Stimulated activated CD8-positive, alpha-beta memory T cell treated with anti-CD3 and anti-CD28 coated beads, Interleukin-12 subunit alpha, Interleukin-12 subunit beta, amount 100 ng/mL, for 4 hours (primary cell): ENCODE measurements around the gene NDUFAB1.
"Not testable (repeated sequence)": the region's sequence is repeated elsewhere in the genome, so short reads cannot be mapped to it uniquely, and the experiment has no call there.

Experiments
- DNase-seq: peaks from one replicate; pipeline ENCODE4 v3.0.0-alpha.2; 2020; ENCODE audit warnings: low read depth

Gene NDUFAB1

DNA sequence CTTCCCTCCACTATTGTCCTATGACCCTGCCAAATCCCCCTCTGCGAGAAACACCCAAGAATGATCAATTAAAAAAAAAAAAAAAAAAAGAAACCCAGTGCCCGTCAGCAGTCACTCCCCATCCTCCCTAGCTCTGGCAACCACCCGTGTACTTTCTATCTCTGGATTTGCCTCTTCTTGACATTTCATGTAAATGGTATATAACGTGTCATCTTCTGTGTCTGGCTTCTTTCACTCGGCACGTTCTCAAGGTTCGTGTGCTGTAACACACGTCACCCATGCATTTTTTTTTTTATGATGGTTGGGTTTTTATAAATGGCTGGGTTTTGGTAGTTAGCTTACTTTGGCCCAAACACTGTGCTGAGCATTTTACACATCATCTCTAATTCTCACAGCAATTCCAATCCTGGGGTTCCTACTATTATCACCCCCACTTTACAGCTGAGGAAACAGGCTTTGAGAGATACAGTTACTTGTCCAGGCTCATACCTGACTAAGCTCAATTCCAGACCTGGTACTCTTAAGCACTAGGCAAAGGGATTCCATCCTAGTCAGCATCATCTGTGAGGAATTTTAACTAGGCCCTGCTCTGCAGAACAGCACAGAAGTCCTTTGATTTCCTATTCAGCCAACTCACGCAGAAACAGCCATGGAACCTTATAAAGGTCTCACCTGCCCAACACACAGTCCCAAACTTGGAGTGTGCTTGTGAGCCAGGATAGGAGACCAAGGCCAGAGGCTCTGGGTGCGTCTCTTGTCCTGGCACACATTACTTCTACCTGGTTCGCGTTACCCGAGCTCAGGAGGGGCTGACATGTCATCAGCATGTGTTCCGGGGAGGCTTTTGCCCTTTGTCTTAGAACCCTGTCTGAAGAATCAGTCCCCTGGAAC, 11.7 kb downstream of the NDUFAB1 start:
- DNase-seq: no peak

DNA sequence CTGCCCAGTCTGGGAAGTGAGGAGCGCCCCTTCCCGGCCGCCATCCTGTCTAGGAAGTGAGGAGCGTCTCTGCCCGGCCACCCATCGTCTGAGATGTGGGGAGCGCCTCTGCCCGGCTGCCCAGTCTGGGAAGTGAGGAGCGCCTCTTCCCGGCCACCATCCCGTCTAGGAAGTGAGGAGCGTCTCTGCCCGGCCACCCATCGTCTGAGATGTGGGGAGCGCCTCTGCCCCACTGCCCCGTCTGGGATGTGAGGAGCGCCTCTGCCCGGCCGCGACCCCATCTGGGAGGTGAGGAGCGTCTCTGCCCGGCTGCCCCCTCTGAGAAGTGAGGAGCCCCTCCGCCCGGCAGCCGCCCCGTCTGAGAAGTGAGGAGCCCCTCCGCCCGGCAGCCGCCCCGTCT, 12.8 kb downstream of the NDUFAB1 start:
- DNase-seq: not testable (repeated sequence)

DNA sequence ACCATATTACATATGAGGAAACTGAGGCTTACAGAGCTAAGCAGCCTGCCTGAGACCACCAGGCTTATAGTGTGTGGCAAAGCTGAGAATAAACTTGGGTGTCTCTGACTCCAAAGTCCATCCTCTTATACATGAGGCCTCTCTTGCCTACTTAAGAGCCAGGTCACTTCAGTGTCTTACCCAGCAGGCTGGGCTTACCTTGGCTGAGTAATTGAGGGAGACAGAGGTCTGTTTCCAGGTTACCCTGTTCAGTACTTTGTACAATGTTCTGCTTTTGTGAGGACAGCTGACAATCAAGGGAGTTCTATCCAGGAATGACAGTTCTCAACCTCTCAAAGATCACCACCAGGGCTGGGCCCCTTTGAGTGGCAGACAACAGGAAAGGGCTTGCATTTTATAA, 14.4 kb downstream of the NDUFAB1 start:
- no peak for DNase-seq

DNA sequence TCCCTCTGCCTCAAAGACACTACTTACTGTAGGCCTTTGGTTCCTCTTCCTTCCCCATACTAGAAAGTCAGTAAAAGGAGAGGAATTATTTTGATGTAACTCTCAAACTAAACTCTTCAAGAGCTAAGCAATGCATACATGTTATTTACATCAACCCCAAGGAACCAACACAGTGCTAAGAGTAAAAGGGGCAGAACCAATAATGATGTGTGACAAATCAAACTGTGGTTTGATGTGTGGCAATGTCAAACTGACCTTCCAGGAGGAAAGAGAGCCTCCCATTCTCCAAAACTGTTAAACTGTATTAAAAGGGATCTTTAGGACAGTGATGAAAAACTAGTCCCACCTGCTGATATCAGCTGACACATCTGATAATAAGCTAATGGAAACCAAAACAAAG, 15.7 kb downstream of the NDUFAB1 start:
- no peak for DNase-seq

DNA sequence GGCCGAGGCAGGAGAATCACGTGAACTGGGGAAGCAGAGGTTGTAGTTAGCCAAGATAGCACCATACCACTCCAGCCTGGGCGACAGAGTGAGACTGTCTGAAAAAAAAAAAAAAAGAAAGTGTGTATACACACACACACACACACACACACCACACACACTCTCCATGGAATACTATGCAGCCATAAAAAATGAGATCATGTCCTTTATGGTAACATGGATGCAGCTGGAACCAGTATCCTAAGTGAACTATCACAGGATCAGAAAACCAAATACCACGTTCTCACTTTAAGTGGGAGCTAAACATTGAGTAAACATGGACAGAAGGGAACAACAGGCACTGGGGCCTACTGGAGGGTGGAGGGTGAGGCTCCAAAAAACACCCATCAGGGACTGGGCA, 16.7 kb downstream of the NDUFAB1 start:
- DNase-seq: no peak

DNA sequence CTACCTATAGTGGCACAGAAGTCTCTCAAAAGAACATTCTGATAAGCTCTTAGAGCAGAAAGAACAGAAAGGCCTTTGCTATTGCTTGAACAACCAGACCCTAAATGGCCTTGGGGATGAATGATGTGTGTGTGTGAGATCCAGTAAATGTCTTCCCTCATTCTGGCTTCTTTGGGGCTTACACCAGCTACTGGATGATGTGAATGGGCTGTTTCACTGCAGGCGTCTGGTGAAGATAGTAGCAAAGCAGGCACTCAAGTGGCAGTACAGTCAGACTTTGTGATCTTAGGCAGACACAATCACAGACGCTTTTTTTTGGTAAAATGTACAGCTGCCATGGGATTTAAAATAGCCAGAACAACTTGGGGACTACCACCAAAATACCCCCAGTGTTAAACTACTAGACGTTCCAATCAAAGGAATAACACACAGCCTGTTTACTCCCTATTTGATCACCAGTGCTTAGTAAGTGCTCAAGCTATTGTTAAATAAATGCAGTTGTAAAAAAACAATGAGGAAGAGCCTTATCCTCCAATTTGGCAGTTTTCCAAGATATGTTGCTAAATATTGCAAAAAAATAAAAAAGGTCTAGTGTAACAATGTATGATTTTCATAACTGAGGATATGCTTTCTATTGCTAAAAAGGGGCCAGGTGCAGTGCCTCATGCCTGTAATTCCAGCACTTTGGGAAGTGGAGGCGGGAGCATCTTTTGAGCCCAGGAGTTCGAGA, 17.9 kb downstream of the NDUFAB1 start:
- DNase-seq: no peak

DNA sequence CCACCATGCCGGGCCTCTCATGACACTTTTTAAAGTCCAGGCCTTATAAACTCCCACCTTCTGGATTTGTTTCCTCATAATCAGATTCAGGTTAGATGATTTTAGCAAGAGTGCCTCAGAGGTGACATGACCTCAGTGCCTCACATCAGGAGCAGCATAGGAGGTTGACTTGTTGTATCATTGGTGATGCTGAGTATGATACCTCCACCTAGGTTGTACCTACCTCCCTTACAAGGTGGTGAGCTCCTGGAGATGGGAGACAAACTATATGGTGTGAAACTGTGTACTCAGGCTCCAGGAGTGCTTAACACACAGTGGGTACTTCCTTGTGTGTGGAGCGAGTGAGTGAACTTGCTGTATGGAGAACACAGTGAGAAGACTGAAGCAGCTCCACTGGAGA, 18.6 kb downstream of the NDUFAB1 start:
- no peak for DNase-seq

DNA sequence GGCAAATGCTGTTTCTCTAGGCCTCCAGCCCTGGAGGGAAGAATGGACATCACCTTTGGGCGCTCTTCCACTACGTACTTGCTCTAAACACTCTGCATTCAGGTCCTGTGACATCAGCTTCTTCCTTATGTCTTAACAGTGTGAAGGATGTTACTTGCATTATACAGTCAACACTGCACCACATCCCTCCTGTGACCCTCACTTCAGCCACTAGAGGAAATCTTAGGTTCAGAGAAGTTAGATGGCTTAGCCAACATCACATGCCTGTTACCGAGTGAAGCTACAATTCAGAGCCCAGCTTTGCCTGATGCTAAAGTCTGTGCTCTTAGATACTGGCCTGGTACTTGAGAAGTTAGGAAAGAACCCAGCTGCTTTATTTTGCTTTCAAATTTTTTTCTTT, 20.3 kb downstream of the NDUFAB1 start:
- no peak for DNase-seq

DNA sequence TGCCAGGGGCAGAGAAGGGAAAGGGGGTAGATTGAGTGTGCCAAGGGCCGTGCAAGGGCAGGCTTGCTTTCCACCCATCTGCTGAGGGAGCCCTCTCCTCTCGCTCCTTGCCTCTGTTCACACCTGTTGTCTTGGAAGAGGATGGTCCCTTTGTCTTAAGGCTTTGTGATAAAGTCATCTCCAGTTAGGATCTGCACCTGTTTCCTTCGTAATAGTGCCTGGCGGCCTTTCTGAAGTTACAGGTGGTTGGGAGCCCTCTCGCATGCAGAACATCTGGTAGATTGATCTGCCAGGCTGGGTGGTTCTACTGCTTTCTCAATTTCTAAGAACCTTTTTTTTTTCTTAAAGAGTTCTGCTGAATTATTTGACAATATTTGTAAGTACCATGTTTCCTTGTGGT, 22.3 kb downstream of the NDUFAB1 start:
- no peak for DNase-seq

DNA sequence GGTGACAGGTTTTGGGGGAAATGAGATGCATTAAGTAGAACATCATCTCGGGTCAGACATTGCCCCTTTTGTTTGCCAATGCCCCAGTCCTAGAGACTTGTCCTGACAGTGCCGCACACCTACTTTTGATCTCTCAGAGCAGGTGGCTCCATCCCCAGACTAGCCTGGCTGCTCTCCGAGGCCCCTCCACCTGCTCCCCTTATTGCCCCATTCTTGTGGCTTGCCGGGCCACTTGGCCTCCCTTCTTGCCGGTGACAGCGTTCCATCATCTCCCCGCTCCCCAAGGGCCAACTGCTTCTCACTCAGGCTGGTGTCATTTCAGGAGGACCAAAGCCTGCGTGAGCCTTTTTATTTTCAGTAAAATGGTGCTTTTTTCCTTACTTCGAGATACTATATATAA, 23.7 kb downstream of the NDUFAB1 start:
- DNase-seq: no peak

DNA sequence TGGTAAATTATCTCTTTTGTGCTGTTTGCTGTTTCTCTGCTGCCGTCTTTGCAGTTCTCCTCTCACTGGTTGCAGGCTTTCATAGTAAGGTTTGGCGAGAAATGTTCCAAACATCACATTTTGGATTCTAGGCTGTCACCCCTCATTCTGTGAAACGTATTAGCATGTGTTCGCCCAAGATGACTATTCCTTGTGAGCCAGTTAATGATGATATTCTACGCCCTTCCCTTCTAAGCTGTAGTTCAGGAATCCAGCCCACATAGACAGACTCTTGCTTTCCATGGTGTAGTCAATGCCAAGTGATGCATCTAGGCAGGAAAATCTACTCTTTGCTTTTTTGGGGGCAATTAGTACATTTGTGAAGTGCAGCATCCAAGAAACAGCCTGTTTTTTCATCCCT, 24.2 kb downstream of the NDUFAB1 start:
- no peak for DNase-seq

DNA sequence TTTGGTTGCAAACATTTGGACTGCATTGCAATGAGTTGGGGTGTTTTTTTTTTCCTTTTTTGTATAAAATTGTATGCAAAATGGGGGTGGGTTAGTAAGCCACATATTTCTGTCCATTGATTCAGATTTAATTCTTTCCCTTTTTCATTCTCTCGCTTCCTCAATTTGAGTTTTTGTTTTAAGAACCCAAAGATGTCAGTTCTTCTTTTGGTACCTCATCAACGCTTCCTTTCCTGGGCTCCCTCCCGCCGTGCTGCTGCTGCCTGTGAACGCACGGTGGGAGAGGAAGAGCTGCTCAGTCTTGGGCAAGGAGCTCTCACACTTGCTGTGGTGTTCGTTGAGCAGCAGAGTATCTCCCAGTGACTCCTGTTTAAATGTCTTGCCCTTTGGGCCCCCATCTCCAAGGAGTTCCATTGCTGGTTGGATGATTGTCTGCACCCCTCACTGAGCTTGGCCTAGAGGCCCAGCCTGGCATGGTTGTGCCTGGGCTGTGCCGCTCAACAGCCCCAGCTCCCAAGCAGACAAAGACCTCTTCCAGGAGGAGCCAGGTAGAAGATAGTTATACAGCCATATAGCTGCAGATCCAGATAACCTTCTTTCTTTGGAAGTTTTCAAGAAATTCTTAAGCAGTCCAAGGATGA, 25.0 kb downstream of the NDUFAB1 start:
- no peak for DNase-seq

DNA sequence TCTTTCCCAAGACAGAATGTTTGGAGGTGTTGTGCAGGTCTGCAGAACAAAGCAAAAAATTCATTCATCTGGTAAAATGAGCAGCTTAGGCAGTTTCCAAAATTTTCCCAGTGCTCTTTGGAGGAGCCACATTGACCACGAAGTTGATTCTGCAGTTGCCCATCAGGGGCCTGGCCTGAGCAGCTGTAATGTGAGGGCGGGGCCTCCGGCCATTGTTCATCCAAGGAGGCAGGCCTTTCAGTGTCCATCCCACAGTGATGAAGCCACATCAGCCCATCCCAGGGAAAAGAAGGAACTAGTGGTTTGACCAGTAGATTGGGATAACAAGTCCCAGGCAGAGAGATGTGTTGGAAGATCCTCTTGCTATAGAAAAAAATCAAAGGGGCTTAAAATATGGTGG, 28.5 kb downstream of the NDUFAB1 start:
- no peak for DNase-seq

DNA sequence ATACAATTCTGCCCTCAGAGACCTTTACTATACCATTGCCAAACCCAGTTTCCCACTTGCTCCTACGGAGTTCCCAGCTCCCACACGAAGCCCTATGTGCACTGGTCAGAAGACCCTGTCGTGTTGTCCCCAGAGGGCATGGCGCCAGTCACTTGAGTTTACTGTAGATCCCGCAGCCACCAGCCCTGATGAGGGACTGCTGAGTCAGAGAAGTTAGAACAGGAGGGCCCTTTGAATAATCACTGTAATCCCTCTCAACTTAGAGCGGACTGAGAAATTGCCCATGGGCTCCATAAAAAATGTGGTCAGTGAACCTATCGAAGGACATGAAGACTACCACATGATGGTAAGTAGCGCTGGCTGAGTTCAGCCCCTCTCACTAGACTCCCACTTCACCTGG, 29.4 kb downstream of the NDUFAB1 start:
- DNase-seq: no peak

DNA sequence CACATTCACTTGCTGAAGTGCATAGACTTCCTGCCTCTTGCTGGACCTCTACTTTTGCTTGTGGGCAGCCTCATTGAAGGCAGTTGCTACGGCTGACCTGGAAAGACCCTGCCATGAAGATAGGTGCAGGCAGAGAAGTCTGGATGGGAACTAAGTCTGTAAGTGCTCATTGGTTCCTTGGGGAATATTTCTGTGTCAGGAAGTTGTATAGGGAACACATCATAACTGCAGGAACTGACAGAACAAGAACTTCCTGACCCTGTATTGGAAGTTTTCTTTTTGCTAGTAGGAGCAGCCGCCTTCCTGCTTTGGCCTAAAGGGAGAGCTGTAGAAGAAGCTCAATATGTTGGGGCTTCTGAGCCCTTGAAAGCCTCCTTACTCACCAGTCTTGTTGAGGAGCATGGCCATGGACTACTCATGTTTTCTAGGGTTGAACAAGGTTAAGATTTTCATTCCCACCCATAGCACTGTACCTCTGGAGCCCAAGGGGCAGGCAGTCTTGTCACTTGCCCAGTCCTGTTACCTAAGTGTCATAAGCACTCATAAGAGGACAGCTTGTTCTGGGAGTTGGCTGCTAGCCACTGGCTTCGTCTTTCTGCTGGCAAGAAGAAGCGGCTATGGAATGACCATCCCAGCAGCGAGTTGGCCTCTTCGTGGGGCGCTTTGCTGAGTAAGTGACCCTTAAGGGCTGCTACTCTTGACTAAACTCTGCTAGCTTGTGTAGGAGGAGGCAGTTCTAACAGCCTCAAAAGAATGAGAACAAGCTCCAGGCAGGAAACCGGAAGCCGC, 31.3 kb downstream of the NDUFAB1 start:
- DNase-seq: no peak

DNA sequence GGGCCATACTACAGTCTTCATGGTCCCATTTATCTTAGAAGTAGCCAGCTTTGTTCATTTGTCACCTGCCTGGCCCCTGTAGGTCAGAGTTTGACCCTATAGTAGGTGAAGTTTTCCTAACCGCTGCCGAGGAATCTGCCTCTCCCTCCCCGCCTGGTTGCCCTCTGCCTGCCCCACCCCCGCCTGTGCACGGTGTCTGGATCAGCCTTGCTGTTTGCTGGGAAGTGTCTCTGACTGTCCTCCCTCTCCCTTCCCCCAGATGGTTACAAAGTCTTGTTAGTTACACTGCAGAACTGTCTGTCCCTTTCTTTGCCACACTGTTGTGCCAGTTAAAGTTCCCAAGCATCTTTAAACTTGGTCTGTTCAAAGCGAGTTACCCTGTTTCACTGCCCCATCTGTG, 32.9 kb downstream of the NDUFAB1 start:
- DNase-seq: no peak

DNA sequence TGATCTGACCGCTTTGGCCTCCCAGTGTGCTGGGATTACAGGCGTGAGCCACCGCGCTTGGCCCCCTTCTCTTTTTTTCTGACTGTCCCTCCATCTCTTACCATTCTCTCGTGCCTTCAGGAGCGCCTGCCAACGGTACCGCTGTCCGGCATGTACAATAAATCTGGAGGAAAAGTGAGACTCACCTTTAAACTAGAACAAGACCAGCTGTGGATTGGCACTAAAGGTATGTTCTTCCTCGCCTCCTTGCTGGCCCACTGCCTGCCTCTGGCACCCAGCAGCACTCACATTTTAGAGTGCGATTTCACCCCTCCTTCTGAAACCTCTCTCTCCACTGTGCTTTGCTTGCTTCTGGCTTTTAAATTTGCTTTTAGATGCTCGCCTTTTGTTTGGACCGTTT, 33.6 kb downstream of the NDUFAB1 start:
- DNase-seq: no peak

DNA sequence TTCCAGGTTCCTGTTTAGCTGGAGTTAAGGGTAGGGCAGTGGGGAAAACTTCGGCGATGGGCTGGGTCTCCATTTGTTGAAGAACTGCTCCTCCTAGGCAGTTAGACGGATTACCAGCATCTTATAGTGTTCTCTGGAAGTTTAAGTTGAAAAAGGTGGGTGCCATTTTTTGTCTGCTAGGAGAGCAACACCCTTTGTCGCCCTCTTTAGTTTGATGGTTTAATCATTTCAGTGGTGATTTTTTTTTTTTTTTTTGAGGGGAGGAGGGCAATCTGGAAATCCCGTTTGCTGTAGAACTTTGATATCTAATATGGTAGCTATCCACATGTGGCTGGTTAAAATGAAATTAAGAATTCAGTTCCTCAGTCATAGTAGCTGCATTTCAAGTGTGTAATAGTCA, 34.5 kb downstream of the NDUFAB1 start:
- DNase-seq: no peak

DNA sequence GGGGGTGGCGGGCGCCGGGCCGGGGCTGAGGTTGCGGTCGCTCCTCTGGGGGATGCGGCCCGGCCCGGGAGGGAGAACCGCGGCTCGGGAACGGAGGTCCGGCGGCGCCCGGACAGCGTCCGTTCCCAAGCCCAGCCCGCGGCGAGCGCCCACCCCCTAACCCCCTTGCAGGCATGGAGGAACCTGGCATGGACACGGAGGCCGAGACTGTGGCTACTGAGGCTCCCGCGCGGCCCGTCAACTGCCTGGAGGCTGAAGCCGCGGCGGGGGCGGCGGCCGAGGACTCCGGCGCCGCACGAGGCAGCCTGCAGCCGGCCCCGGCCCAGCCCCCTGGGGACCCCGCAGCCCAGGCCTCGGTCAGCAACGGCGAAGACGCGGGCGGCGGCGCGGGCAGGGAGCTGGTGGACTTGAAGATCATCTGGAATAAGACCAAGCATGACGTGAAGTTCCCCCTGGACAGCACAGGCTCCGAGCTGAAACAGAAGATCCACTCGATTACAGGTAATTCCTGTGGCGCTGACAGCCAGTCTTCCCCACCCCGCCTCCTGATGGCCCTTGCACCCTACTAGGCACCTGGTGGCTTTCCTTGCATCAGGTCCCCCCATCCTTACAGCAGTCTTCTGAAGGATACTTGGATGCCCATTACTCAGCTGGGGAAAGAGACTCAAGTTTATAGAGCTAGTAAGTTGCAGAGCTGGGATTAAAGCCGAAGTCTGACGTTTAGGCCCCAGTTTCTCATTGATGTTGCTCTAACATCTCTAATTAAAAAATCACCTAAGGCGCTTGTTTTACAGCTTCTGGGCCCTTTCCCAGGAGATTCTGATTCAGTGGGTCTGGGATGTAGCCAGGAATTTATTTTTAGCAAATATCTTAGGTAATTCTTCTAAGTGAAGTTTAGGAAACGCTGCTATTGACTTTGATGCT, 38.1 kb downstream of the NDUFAB1 start:
- no peak for DNase-seq

DNA sequence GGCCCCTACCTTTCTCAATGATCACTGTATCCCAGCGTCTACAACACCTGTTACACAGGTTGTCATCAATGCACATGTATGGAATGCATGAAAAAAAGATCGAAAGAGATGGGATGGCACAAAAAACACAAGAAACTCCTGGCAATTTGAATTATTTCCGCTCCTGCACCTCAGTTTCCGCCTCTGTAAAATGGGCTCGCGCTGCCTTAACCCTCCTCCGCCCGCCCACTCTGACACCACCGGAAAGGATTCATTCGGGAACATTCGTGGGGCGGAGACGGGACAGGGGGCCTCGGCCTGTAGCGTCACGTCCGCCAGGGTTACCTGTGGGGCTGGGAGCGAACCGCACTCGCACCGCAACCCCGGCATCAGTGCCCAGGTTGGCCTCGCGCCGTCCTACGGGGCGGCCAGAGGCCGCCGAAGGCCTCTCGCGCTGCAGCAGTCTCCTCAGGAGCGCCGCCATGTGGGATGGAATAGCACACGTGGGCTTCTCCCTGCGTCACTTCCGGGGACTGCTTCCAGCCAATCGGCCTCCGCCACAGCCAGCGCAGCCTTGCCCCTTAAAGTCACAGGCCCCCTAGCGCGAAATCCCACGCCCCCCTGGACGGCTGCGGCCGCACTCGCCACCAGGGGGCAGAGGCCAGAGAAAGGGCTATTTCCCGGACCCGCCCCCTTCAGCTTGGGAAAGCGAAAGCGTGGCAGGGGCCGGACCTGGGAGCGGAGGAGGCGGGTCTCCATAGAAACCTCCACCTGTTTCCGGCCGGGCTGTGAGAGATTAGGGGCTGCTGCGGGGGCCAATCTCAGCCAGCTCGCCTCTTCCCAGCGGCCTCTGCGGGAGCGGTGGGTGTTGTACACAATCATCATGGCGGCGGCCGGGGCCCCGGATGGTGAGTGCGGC, 39.0 kb downstream of the NDUFAB1 start, which contains the start of the genes EARS2 and UBFD1:
Gene EARS2 (minus strand): TSS at position 470 of the 898 bp plus-strand sequence. CDS start 7 bp downstream, at position 463.
Gene UBFD1 (plus strand): TSS at position 847 of the 898 bp plus-strand sequence. CDS start 16 bp downstream, at position 863.
- DNase-seq: peak; percentile 98
